ENCODE results near the gene RSBN1L. TPM values are rescaled to one million over a fixed set of nuclear protein-coding genes. Genes with fewer than 3 reads are reported as not detected.

The RSBN1L gene
- total RNA-seq, 1 experiment from 2014 or later, result 18.0 TPM

DNA sequence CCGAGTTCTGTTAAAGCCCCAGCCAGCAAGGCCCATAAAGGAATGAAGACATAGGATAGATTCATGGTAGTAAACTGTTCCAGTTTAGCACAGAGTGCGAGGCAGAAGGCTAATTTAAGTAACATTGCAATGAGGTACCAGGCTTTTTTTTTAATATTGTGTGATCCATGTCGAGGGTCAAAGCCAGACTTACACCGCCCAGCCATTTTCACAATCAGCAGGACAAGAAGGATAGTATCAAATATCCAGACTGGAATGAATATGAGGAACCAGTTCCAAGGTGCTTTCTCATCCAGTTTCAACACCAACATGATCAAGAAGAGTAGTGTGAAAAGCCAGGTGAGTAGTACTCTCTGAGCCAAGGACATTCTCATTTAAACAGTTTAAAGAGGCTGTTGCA, 97.7 kb downstream of the RSBN1L start:
- ChIA-PET POLR2A (no interaction called here), CTCF (no interaction called here)
- intact Hi-C loops (cut with micrococcal nuclease; ENCODE audit: unreplicated experiment), result loop anchor here (10.0 kb wide), 1 partner anchor 141 kb away; no protein-coding TSS in a partner anchor

DNA sequence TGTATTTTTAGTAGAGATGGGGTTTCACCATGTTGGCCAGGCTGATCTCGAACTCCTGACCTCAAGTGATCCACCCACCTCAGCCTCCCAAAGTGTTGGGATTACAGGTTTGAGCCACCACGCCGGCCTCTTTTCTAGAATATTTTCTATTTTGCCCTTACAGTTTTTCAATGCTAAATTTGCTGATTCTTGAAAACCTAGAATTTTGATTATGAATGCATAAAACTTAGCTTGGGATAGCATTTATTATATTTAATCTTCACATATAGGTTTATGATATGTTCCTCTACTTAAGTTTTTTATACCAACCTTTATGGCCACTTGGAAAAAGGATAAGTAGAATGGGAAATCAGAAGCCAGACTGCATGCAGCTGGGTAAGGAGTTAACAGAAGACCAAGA, 99.8 kb downstream of the RSBN1L start:
- no peaks in the 10 kb centered on the region for H3K27me3 ChIP-seq (ENCODE audit: control insufficient read depth, insufficient read depth, low read length)
- in situ Hi-C loops (cut with HindIII; ENCODE audit: low pct_unique_long_range_greater_than_20kb, low sequenced_read_pairs), result no loop called here
- intact Hi-C loops (cut with micrococcal nuclease; ENCODE audit: unreplicated experiment), result loop anchor here (10.0 kb wide), 1 partner anchor 139 kb away; no protein-coding TSS in a partner anchor
- H3K36me3 ChIP-seq (ENCODE audit: control insufficient read depth, insufficient read depth, low read length), result no peaks in the 10 kb centered on the region; the same call in 1 of the 2 replicates
- peak overlapping the region in 1 of 2 experiments; percentile 99; a peak in 2 of 4 replicates for H3K4me3 ChIP-seq (ENCODE audit: low read depth in 2 of 2, low read length in 2 of 2)
- no peaks in the 10 kb centered on the region for H3K9me3 ChIP-seq (ENCODE audit: control insufficient read depth, insufficient read depth, low read depth, low read length)
- H3K4me1 ChIP-seq (ENCODE audit: control insufficient read depth, insufficient read depth, low read length), result peaks cover 30% of the 10 kb centered on the region
- ChIA-PET CTCF (no interaction called here), POLR2A (no interaction called here)
- TF ChIP-seq, protein P1, sequence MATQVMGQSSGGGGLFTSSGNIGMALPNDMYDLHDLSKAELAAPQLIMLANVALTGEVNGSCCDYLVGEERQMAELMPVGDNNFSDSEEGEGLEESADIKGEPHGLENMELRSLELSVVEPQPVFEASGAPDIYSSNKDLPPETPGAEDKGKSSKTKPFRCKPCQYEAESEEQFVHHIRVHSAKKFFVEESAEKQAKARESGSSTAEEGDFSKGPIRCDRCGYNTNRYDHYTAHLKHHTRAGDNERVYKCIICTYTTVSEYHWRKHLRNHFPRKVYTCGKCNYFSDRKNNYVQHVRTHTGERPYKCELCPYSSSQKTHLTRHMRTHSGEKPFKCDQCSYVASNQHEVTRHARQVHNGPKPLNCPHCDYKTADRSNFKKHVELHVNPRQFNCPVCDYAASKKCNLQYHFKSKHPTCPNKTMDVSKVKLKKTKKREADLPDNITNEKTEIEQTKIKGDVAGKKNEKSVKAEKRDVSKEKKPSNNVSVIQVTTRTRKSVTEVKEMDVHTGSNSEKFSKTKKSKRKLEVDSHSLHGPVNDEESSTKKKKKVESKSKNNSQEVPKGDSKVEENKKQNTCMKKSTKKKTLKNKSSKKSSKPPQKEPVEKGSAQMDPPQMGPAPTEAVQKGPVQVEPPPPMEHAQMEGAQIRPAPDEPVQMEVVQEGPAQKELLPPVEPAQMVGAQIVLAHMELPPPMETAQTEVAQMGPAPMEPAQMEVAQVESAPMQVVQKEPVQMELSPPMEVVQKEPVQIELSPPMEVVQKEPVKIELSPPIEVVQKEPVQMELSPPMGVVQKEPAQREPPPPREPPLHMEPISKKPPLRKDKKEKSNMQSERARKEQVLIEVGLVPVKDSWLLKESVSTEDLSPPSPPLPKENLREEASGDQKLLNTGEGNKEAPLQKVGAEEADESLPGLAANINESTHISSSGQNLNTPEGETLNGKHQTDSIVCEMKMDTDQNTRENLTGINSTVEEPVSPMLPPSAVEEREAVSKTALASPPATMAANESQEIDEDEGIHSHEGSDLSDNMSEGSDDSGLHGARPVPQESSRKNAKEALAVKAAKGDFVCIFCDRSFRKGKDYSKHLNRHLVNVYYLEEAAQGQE (IDR thresholded peaks at IDR 0.05; ENCODE audit: insufficient read depth in 1 of 2, low read depth in 2 of 2, low read length in 1 of 2), result no peak
- no peak for TF ChIP-seq TCF7L2 (IDR thresholded peaks at IDR 0.05; ENCODE audit: low read depth, low read length)
- TF ChIP-seq, protein P2, sequence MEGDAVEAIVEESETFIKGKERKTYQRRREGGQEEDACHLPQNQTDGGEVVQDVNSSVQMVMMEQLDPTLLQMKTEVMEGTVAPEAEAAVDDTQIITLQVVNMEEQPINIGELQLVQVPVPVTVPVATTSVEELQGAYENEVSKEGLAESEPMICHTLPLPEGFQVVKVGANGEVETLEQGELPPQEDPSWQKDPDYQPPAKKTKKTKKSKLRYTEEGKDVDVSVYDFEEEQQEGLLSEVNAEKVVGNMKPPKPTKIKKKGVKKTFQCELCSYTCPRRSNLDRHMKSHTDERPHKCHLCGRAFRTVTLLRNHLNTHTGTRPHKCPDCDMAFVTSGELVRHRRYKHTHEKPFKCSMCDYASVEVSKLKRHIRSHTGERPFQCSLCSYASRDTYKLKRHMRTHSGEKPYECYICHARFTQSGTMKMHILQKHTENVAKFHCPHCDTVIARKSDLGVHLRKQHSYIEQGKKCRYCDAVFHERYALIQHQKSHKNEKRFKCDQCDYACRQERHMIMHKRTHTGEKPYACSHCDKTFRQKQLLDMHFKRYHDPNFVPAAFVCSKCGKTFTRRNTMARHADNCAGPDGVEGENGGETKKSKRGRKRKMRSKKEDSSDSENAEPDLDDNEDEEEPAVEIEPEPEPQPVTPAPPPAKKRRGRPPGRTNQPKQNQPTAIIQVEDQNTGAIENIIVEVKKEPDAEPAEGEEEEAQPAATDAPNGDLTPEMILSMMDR (IDR thresholded peaks at IDR 0.05), result no peak
- TF ChIP-seq POLR2AphosphoS5 (IDR thresholded peaks at IDR 0.05; ENCODE audit: low read depth, low read length), result no peak
- no peak for TF ChIP-seq SIN3A (IDR thresholded peaks at IDR 0.05; ENCODE audit: borderline replicate concordance, insufficient read depth, low read depth, low read length)
- no peak for ATAC-seq
- no peak for DNase-seq (ENCODE audit: low read depth, low spot score)
- BruUV-seq (replicated peaks), result no TSS peak
- no peak overlapping the region for H3K27ac ChIP-seq (ENCODE audit: low read length)

More for the DNA sequence above, 97.7 kb downstream of the RSBN1L start:
- Histone ChIP-seq H3K27me3 (ENCODE audit: control insufficient read depth, insufficient read depth, low read length) (no peaks in the 10 kb centered on the region), H3K27ac (ENCODE audit: low read length) (no peak overlapping the region), H3K36me3 (ENCODE audit: control insufficient read depth, insufficient read depth, low read length) (no peaks in the 10 kb centered on the region; the same call in 1 of the 2 replicates), H3K4me3 (ENCODE audit: low read depth in 2 of 2, low read length in 2 of 2) (no peak overlapping the region), H3K4me1 (ENCODE audit: control insufficient read depth, insufficient read depth, low read length) (peaks cover 20% of the 10 kb centered on the region; the same call in 1 of the 2 replicates), H3K9me3 (ENCODE audit: control insufficient read depth, insufficient read depth, low read depth, low read length) (no peaks in the 10 kb centered on the region)
- in situ Hi-C loops (cut with HindIII; ENCODE audit: low pct_unique_long_range_greater_than_20kb, low sequenced_read_pairs), result no loop called here
- no peak for ATAC-seq
- BruUV-seq (replicated peaks), result no TSS peak
- TF ChIP-seq POLR2AphosphoS5 (IDR thresholded peaks at IDR 0.05; ENCODE audit: low read depth, low read length) (no peak), TCF7L2 (IDR thresholded peaks at IDR 0.05; ENCODE audit: low read depth, low read length) (no peak), SIN3A (IDR thresholded peaks at IDR 0.05; ENCODE audit: borderline replicate concordance, insufficient read depth, low read depth, low read length) (no peak)
- TF ChIP-seq, protein P2 (IDR thresholded peaks at IDR 0.05), result no peak
- TF ChIP-seq, protein P1 (IDR thresholded peaks at IDR 0.05; ENCODE audit: insufficient read depth in 1 of 2, low read depth in 2 of 2, low read length in 1 of 2), result no peak
- no peak for DNase-seq (ENCODE audit: low read depth, low spot score)

Data from Panc1 (cell line).